Stimulated activated CD4-positive, alpha-beta T cell treated with anti-CD3 and anti-CD28 coated beads, Interleukin-2, amount 100 ng/mL, for 4 hours (primary cell): ENCODE measurements around the gene NOS1AP.

Experiments used
- DNase-seq: peaks from one replicate; pipeline ENCODE4 v3.0.0-alpha.2; 2020; ENCODE audit warnings: low read depth

Gene NOS1AP

DNA sequence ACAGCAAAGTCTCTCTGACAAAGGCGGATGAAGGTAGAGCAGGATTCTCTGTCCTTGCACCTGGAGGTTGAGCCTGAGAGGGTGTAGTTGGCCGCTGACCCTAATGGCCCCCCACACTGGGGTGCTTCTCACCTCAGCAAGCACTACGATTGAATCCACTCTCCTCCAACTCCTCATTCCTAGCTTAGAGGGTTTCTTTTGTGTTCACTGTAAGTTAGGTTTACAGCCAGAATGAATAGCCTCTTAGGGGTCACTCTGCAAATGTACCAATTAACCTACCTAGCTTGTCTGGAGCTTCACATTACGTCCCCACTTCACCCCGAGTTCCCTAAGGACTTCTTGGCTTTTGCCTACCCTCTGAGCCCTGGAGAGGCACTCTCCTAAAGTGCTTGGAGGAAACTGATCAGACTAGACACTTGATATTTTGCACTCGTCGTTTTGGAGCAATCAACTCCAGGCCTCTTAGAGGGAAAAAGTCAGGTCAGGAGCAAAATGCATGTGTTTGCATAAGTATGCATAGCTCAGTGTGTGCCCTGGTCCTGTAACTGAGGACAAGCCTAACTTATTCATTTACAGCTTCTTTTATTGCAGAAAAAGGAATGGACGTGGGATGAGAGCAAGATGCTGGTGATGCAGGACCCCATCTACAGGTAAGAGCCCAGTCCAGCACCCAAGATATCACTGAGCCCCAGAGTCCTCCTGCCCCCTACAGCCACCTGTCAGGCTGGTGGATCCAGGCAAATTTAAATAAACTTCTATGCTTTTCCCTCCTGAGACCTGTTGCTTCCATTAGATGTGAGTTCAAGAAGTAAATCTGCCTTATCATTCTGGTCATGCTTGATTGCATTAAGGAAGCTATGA, 230.8 kb downstream of the NOS1AP start:
- DNase-seq: no peak

DNA sequence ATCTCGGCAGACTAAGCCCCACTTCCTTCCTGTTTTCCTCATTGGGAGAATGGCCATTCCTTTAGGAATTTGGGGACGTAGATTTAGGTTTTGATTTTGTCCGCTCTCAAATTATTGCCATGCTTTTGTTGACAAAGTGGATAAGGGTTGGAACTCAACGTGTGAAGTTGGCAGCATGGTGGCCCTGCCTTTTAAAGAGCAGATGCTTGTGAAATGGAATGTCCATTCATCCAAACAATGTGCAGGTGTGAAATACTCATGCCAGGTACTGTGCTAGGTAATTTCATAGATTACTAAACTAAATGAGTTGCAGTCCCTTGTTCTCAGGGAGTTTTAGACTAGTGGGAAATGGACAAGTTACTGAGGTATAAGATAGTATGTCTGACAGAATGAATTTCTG, 232.2 kb downstream of the NOS1AP start:
- DNase-seq: no peak

GRCh38 chr1:162302306-162303003, 233.0 kb downstream of the NOS1AP start:
- DNase-seq: no peak

GRCh38 chr1:162303004-162303344, 233.5 kb downstream of the NOS1AP start:
- DNase-seq: no peak

DNA sequence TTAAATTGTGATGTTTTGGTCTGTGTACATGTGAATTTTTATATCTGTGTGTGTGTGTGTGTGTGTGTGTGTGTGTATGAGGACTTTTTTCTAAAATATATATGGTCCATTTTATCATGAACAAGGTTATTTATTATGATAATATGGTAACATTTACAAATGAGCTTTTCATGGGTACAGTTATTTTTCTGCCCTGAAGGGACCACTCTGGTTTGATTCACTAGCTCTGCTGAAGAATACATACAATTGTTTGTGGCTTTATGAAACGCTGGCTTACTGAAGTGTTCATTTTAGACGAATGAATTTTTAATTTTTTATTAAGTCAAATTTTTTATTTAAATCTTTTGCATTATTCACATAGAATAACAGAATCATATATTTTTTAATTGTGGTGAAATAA, 235.2 kb downstream of the NOS1AP start:
- DNase-seq: no peak

GRCh38 chr1:162305969-162306368, 236.5 kb downstream of the NOS1AP start:
- no peak for DNase-seq

- no peak for DNase-seq
These were observed 240.8 kb downstream of the NOS1AP start for GRCh38 chr1:162310337-162310736.

DNA sequence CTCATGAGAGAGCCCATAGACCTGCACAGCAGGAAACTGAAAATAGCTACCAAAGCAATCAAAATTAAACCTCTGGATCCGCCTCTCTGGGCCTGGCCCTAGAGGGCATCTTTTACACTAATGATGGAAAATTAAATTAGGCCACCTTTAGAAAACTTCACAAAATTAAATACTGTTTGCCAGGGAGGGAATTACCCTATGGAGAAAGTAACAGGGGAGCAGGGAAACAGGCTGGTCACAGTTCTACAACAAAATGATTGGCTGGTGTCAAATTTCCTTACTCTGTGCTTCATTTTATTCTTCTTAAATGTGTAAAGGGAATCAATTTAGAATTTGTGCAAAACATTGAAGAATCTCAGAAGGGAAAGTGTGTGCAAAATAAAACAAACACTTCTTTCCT, 244.7 kb downstream of the NOS1AP start:
- DNase-seq: no peak

GRCh38 chr1:162315673-162316072, 246.2 kb downstream of the NOS1AP start:
- DNase-seq: no peak

DNA sequence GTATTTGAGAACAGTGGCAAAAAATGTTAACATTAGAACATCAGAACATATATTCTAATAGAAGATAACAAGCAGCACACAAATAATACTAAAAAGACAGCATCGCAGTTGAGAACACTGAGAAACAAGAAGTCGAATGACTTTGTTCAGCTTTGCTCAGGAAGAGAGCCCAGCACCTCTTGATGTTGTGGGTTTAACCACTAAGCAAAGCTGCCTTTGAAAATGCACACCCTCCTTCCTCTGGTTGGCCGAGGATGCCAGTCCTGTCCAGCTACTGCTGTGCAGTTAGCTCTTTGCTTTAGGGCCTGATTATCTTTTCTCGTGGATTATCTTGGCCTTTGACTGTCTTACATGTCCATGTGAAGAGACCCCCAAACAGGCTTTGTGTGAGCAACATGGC, 246.7 kb downstream of the NOS1AP start:
- no peak for DNase-seq

- no peak for DNase-seq
These were observed 248.1 kb downstream of the NOS1AP start for GRCh38 chr1:162317621-162318020.

GRCh38 chr1:162319493-162320175, 250.1 kb downstream of the NOS1AP start:
- no peak for DNase-seq

GRCh38 chr1:162321809-162322422, 252.4 kb downstream of the NOS1AP start:
- DNase-seq: no peak

- DNase-seq: no peak
These were observed 253.5 kb downstream of the NOS1AP start for GRCh38 chr1:162323023-162323422.

DNA sequence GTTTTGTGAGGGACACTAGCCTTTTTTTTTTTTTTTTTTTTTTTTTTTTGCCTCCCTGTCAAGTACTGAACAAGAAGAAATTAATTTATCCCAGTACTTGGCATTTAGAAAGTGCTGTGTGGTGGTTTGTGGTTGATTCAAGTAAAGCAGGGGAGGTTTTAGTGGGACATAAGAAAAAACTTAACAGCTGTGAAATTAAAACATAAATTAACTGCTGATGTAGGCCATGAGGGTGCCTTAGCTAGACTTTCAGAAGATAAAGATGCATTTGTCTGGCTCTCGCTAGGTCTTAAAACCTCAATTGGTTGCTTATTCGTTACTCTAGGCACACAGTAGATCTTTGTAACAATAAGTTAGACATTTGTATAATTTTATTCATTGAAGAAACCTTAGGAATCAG, 254.9 kb downstream of the NOS1AP start:
- no peak for DNase-seq

- no peak for DNase-seq
These were observed 257.1 kb downstream of the NOS1AP start for GRCh38 chr1:162326559-162326958.

DNA sequence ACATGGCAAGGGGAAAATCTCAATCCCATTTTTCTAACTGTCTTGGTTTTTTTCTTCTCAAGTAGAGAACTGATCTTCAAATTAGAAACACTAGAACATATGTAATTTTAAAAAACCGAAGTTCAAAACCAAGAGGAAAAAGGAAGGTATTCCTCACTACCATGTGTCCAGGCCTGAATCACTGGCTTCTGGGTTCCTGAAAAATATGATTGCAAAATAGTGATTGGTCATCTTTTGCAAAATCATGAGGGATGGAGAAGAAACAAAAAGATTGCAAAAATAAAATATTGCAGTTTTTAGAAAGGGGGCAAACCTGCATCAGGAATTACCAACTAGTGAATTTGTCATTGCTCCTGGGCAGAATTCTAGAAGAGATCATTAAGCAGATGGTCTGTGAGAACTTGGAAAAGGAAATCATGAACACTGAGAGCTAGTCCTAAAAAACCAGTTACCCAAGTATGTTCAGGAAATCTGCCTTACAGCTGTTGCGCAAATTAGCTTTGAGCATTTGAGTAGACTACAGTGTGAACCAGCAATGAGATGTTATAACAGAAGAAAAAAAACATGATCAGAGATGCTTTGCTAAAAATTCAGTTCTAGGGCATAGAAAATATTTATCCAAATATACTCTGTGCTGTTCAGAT, 257.8 kb downstream of the NOS1AP start:
- no peak for DNase-seq

DNA sequence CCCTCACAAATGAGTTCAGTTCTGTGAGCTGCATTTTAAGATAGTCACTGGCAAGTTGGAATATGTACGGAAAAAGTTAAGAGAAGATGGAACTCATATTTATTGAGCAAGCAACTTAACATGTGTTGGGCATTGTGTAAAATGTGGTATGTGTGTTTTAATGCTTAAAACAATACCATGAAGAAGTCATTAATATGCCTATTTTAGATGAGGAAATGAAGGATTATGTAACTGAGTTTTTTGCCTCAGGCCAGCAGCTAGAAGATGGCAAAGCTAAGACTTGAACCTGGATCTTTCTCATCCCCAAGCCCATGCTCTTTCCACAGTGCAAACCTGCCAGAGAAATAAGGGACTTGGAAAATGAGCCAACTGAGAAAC, 258.3 kb downstream of the NOS1AP start:
- no peak for DNase-seq

DNA sequence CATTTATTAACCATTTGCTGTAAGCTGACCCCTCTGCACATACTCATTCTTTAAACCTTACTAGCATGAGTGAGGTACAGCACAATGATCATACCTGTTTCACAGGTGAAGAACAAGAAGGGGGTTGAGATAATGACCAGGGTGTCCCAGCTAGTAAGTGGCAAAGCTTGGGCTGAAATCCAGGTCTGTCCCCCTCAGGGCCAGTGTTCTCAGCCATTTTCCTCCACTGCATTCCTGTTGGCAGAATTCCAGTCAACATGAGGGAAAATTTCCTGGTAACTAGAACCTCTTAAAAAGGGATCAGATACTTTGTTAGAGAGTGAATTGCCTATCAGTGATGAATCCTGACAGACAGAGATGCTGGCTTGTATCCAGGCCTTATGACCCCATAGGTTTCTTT, 259.0 kb downstream of the NOS1AP start:
- DNase-seq: no peak

GRCh38 chr1:162329826-162330225, 260.3 kb downstream of the NOS1AP start:
- DNase-seq: no peak

DNA sequence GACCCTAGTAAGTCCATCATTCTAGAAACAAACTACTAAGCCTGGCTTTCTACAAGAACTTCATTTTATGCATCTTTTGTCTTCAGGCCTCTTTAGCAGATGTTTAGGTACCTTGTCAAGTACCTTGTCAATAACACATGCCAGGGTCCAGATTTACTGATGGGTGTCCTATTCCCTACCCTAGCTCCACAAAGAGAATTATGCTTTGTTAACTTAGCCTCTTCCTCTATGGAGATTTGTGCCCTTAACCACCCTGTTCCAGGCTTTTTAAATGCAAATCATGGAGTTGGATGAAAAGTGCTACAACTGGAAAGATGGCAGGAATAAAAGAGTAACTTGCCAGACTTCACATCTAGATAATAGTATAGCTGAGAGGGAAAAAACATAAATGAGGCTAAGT, 264.5 kb downstream of the NOS1AP start:
- no peak for DNase-seq

DNA sequence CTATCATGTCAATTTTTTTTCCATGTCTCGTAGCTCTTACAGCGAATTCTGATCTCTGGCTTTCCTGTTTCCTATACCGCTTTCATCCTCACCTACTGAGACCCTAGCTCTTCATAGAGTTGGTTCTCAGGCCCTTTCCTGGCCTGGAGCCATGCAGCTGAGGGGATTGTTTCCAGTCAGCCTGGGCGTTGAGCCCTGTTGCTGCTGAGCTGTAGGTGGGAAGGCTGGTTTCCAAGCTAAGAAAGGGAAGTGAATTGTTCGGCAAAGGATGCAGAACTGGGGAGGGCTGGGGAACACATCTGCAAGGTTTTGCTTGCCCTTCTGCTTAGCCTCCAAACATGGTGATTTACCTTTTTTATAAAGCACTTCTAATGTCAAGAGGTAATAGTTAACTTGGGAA, 265.6 kb downstream of the NOS1AP start:
- no peak for DNase-seq
